ENCODE measurements around the gene CPN2.

GRCh38 chr3:194383276-194383940, 32.3 kb upstream of the CPN2 start:
- TF ChIP-seq CTCF (IDR thresholded peaks at IDR 0.05) (no peak), POLR2A (IDR thresholded peaks at IDR 0.05) (no peak), EP300 (IDR thresholded peaks at IDR 0.05) (no peak)

All from tibial nerve (tissue), 4 donors.